Mesothelial cell of epicardium (in vitro differentiated cells): ENCODE data around the gene FAM3C. TPM values are rescaled to one million over a fixed set of nuclear protein-coding genes. Genes with fewer than 3 reads are reported as not detected.
"Not testable (repeated sequence)": the region's sequence is repeated elsewhere in the genome, so short reads cannot be mapped to it uniquely, and the experiment has no call there.

Experiments
- DNase-seq, 2 experiments: peaks; one replicate each; pipeline ENCODE4 v3.0.0; 2021; ENCODE audit warnings: low spot score in 2 of 2; ENCODE audit not compliant: unreplicated experiment in 2 of 2
- H3K27ac Mint-ChIP-seq: 2 replicates; pipeline ENCODE4 v1.8.0; 2021; ENCODE audit warnings: mixed read lengths
- H3K27me3 Mint-ChIP-seq: 2 replicates; pipeline ENCODE4 v1.8.0; 2021; ENCODE audit warnings: low read depth, mixed read lengths
- H3K36me3 Mint-ChIP-seq: 2 replicates; pipeline ENCODE4 v1.8.0; 2021; ENCODE audit warnings: mixed read lengths
- H3K4me1 Mint-ChIP-seq: 2 replicates; pipeline ENCODE4 v1.8.0; 2021; ENCODE audit warnings: mixed read lengths
- H3K4me3 Mint-ChIP-seq: 2 replicates; pipeline ENCODE4 v1.8.0; 2021; ENCODE audit warnings: mild to moderate bottlenecking, moderate library complexity, mixed read lengths
- H3K9me3 Mint-ChIP-seq: 2 replicates; pipeline ENCODE4 v1.8.0; 2021; ENCODE audit warnings: mixed read lengths
- CTCF ChIP-seq: fragments of 200-600 bp; sonication (generic); IDR thresholded peaks from one replicate; pipeline ENCODE4 v1.5.0; 2021; ENCODE audit warnings: antibody characterized with exemption; ENCODE audit not compliant: unreplicated experiment
- total RNA-seq: library from RNA; stranded (reverse); gene quantifications from 3 replicates; pipeline ENCODE4 v1.2.1, GENCODE V29; 2021

FAM3C gene
- total RNA-seq, 1 donor from 2014 or later, result 78.2 TPM

DNA sequence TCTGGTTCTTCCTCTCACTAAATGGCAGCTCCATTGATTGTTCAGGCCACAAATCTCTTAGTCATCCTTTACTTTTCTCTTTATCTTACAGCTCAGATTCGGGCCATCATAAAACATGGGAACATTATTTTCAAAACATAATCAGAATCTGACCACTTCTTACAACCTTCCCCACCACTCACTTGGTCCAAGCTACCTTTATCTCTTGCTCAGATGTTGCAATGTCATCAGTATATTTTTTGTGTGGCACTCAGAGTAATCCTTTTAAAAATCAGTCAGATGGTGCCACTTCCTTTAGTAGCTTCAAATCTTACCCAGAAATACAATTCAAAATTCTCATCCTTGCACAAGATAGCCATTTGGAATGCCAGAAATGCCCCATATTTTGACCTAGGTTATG is 34.5 kb upstream of the FAM3C start:
- H3K36me3 Mint-ChIP-seq, result no peaks in the 10 kb centered on the region
- H3K27me3 Mint-ChIP-seq, result no peaks in the 10 kb centered on the region
- no peak for TF ChIP-seq CTCF
- H3K4me3 Mint-ChIP-seq, result no peak overlapping the region
- H3K9me3 Mint-ChIP-seq, result peaks cover 20% of the 10 kb centered on the region
- no peak overlapping the region for H3K27ac Mint-ChIP-seq
- peaks cover 22% of the 10 kb centered on the region for H3K4me1 Mint-ChIP-seq
- DNase-seq, result no peak

DNA sequence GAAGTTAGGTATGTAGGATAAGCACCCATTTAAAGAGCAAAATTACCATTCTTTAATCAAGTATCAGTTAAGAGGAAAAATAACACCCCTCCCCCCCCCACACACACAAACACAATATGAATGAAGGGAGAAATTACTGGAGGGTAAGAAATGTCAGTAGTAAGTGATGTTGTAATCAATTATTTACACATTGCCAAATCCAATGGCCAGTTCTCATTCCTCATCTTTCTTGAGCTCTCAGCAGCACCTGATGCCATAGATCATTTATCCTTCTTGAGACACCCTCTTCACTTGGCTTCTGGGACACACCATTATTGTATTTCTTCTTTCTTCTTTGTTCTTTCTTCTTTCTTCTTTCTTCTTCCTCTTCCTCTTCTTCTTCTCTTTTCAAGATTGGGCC is 33.7 kb upstream of the FAM3C start:
- H3K36me3 Mint-ChIP-seq, result no peaks in the 10 kb centered on the region
- peaks cover 23% of the 10 kb centered on the region for H3K4me1 Mint-ChIP-seq
- H3K9me3 Mint-ChIP-seq, result peaks cover 20% of the 10 kb centered on the region
- peak overlapping the region; percentile 87 for H3K27ac Mint-ChIP-seq
- no peaks in the 10 kb centered on the region for H3K27me3 Mint-ChIP-seq
- H3K4me3 Mint-ChIP-seq, result no peak overlapping the region
- DNase-seq, result no peak
- no peak for TF ChIP-seq CTCF

DNA sequence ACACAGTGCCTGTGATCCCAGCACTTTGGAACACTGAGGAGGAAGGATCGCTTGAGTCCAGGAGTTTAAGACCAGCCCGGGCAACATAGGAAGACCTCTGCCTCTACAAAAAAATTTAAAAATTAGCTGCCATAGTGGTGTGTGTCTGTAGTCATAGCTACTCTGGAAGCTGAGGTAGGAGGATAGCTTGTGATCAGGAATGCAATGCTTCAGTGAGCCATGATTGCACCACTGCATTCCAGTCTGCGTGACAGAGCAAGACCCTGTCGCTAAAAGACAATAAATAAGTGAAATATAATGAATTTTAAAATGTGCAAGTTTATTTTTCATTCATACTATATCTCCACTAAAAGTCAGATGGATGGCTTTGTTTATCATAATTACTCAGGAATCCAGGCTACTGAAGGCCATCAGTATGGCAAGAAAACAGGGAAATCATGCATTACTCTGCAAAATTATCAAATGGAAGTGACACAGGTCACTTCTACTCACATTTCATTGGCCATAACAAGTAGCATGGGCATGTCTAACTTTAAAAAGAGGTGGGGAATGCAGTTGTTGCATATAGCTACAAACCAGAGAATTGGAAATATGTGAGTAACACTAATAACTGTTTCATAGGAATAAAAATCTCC is 32.9 kb upstream of the FAM3C start:
- Mint-ChIP-seq H3K4me1 (peaks cover 23% of the 10 kb centered on the region), H3K27ac (peak overlapping the region; percentile 87), H3K9me3 (peaks cover 20% of the 10 kb centered on the region), H3K27me3 (no peaks in the 10 kb centered on the region), H3K36me3 (no peaks in the 10 kb centered on the region), H3K4me3 (no peak overlapping the region)
- DNase-seq, result no peak
- TF ChIP-seq CTCF, result no peak

DNA sequence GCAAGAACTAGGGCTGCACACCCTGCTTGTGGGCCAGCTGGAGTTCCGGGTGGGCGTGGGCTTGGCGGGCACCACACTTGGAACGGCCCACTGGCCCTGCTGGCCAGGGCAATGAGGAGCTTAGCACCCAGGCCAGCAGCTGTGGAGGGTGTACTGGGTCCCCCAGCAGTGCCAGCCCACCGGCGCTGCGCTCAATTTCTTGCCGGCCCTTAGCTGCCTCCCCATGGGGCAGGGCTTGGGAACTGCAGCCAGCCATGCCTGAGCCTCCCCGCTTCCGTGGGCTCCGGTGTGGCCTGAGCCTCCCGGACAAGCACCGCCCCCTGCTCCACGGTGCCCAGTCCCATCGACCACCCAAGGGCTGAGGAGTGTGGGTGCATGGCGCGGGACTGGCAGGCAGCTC is 25.6 kb upstream of the FAM3C start:
- not testable (repeated sequence) for DNase-seq, H3K36me3 Mint-ChIP-seq, H3K27ac Mint-ChIP-seq, H3K27me3 Mint-ChIP-seq, H3K4me1 Mint-ChIP-seq, H3K9me3 Mint-ChIP-seq, H3K4me3 Mint-ChIP-seq

DNA sequence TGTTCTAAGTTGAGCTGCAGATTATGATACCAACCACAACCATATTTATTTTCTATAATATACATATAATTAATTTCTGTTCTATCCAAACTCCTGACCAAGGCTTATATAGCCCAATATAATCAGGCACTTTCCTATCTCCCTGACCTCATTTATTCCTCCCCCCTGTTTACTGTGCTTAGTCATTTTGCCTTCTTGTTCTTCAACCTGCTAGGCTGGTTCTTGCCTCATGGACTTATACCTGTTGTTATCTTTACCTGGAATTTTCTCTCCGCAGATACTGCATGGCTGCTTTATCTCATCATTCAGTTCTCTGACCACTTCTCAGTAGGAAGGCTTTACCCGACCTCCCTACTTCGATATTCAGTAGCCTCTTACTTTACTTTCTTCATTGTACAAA is 24.9 kb upstream of the FAM3C start:
- Mint-ChIP-seq H3K27ac (no peak overlapping the region), H3K9me3 (no peaks in the 10 kb centered on the region), H3K27me3 (no peaks in the 10 kb centered on the region), H3K4me1 (peaks cover 7% of the 10 kb centered on the region), H3K36me3 (no peaks in the 10 kb centered on the region), H3K4me3 (no peak overlapping the region)
- TF ChIP-seq CTCF, result no peak
- no peak for DNase-seq

DNA sequence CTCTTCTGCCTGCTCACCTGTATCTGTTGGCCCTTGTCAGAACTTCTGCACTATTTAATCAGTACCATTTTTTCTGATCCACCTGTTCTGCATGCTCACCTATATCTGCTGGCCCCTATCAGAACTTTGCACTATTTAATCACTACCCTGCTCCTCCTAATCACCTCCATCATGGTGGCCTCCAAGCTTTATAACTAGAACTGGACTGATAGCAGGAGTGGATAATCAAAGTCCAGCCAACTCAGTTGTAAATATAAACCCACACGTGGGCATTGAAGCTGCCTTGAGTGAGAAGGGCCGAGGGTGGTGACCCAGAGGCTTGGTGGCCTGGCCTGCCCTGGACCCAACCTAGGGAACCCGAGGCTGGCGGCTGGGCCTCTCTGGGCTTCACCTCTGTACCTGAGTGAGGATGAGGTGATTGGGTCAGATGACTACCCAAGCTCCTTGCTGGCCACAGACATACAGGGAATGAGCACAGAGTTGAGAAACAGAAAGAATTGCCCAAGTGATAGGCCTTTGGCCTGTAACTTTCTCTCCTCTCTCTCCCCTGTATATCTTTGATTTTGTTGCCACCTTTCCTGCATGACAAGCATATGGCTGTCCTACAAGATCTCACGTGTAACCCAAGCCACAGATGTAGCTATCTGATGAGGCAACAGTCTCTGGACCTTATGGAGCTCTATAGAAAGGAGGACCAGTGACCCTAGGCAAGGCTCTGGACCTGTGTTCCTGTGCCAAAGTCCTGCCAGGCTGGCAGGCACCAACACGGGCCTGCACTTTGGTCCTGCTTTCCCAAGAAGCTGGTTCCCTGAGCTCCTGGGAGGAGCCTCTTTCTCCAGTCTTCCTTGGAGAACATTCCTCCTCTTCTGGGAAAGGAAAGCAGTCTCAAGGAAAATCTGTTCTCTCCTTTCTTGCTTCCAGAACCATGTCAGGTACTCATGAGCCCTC is 23.4 kb upstream of the FAM3C start:
- Mint-ChIP-seq H3K9me3 (no peaks in the 10 kb centered on the region), H3K4me3 (no peak overlapping the region), H3K4me1 (peaks cover 5% of the 10 kb centered on the region), H3K27me3 (no peaks in the 10 kb centered on the region), H3K27ac (no peak overlapping the region), H3K36me3 (no peaks in the 10 kb centered on the region)
- DNase-seq, result no peak
- no peak for TF ChIP-seq CTCF
